Measurements from ENCODE around the gene RNASEH2A. TPM values are rescaled to one million over a fixed set of nuclear protein-coding genes. Genes with fewer than 3 reads are reported as not detected.
A peak's percentile ranks its signal among the peaks of the same experiment; 100 is the strongest.

Gene RNASEH2A
- polyA plus RNA-seq, 2 of the 4 experiments (the other 2 are of a cell fraction) = 37.2 to 45.5 TPM

- no peak for TF ChIP-seq PBX3 (IDR thresholded peaks at IDR 0.05)
- no peak for TF ChIP-seq RARB (CRISPR knock-in tag; IDR thresholded peaks at IDR 0.05)
These were observed 13.5 kb upstream of the RNASEH2A start (continued) for GRCh38 chr19:12792853-12793289.

- DNase-seq (ENCODE audit: low read depth in 1 of 2, low spot score in 1 of 2) (peak; percentile 78 to 88), FAIRE-seq (no peak), ATAC-seq (peak; percentile 16 to 23; a peak in 5 of 6 replicates)
- Histone ChIP-seq H3K4me1 (peaks cover 35% of the 10 kb centered on the region), H3K9me3 (no peaks in the 10 kb centered on the region), H3K4me2 (peak overlapping the region; percentile 86), H3K27ac (peak overlapping the region; percentile 96 to 99), H3K4me3 (peak overlapping the region; percentile 92)
- under 1% methylated on average over 14 of the region's 81 CpGs for WGBS (ENCODE audit: missing lambda C conversion rate)
- CTCF ChIA-PET = interaction anchor here (0.6 to 17.4 kb wide), 6 partner anchors 11 to 65 kb away, joined by 4 to 901 read pairs (median 18); partner anchors contain the start of genes HOOK2 and RNASEH2A
- POLR2A ChIA-PET = interaction anchor here (1.5 to 6.5 kb wide), 4 partner anchors 11 to 56 kb away, joined by 3 to 122 read pairs (median 30); partner anchors contain the start of gene GET3
- peak; percentile 44; the same call in 1 of the 2 replicates for TF ChIP-seq RARB (CRISPR knock-in tag; IDR thresholded peaks at IDR 0.05)
- TF ChIP-seq FOSB (CRISPR knock-in tag; IDR thresholded peaks at IDR 0.05) = peak; percentile 97
- no peak for TF ChIP-seq SREBF2 (IDR thresholded peaks at IDR 0.05)
- no peak; the same call in 1 of the 2 replicates for TF ChIP-seq NFE2L2 (conservative IDR thresholded peaks at IDR 0.05; ENCODE audit: low read length)
- TF ChIP-seq HOXB5 (CRISPR knock-in tag; IDR thresholded peaks at IDR 0.05) = peak; percentile 70; the same call in 1 of the 2 replicates
- TF ChIP-seq POLR2AphosphoS2 (conservative IDR thresholded peaks at IDR 0.05; ENCODE audit: low read length) = peak; percentile 99
- TF ChIP-seq PHF8 (IDR thresholded peaks at IDR 0.05; ENCODE audit: borderline replicate concordance, low read depth) = no peak
- no peak for TF ChIP-seq CTCF (IDR thresholded peaks at IDR 0.05)
- peak; percentile 43; the same call in 1 of the 2 replicates for TF ChIP-seq ATOH8 (CRISPR knock-in tag; IDR thresholded peaks at IDR 0.05; ENCODE audit: low read depth)
- peak; percentile 87 for TF ChIP-seq RFX5 (IDR thresholded peaks at IDR 0.05)
- no peak for TF ChIP-seq CBX8 (IDR thresholded peaks at IDR 0.05)
- TF ChIP-seq FOXS1 (CRISPR knock-in tag; IDR thresholded peaks at IDR 0.05) = 0 out of 2 replicates have a peak, but pooled peaks have one; percentile 16
- TF ChIP-seq CBX2 (IDR thresholded peaks at IDR 0.05; ENCODE audit: borderline replicate concordance, low read depth) = no peak
- TF ChIP-seq CHD2 (IDR thresholded peaks at IDR 0.05; ENCODE audit: low read length, partially characterized antibody) = peak; percentile 72
- TF ChIP-seq HEYL (CRISPR knock-in tag; IDR thresholded peaks at IDR 0.05) = no peak
- TF ChIP-seq TFCP2L1 (CRISPR knock-in tag; IDR thresholded peaks at IDR 0.05) = peak; percentile 99
- TF ChIP-seq RCOR1 (IDR thresholded peaks at IDR 0.05; ENCODE audit: low read depth, low read length) = no peak
- no peak for TF ChIP-seq MAFK (IDR thresholded peaks at IDR 0.05; ENCODE audit: partially characterized antibody)
- no peak for TF ChIP-seq ZC3H11A (IDR thresholded peaks at IDR 0.05)
- peak; percentile 99 for TF ChIP-seq HOXA7 (CRISPR knock-in tag; IDR thresholded peaks at IDR 0.05)
- peak; percentile 26; the same call in 1 of the 2 replicates for TF ChIP-seq GATA3 (IDR thresholded peaks at IDR 0.05; ENCODE audit: borderline replicate concordance)
- TF ChIP-seq MYC (IDR thresholded peaks at IDR 0.05; ENCODE audit: borderline replicate concordance, low read length) = peak; percentile 80
- TF ChIP-seq USF2 (IDR thresholded peaks at IDR 0.05) = no peak
- no peak for TF ChIP-seq HES2 (IDR thresholded peaks at IDR 0.05)
- TF ChIP-seq HOXB13 (CRISPR knock-in tag; IDR thresholded peaks at IDR 0.05; ENCODE audit: low read depth) = no peak
- TF ChIP-seq BCL3 (IDR thresholded peaks at IDR 0.05) = peak; percentile 26; the same call in 2 of the 3 replicates
- peak; percentile 92 for TF ChIP-seq MAX (IDR thresholded peaks at IDR 0.05)
- TF ChIP-seq PBX3 (IDR thresholded peaks at IDR 0.05) = peak; percentile 79
These were observed 12.8 kb upstream of the RNASEH2A start for GRCh38 chr19:12793290-12794195.
